H1 (cell line): ENCODE data around the gene SRPX.

Source experiments
- HDAC2 ChIP-seq, 2 experiments: fragments of 300-600 bp in 1 of 2; sonication (generic) in 1 of 2; IDR thresholded peaks; 2 replicates each; pipeline ENCODE4 v1.6.1; 2011 to 2012; ENCODE audit warnings: low read depth in 2 of 2, low read length in 2 of 2, mild to moderate bottlenecking in 2 of 2, moderate library complexity in 2 of 2, borderline replicate concordance in 1 of 2, inconsistent platforms in 1 of 2
- POLR2A ChIP-seq, 2 experiments: IDR thresholded peaks; 1 replicate in 1 of 2; 2 replicates in 1 of 2; pipeline ENCODE4 v1.6.1; 2011; ENCODE audit warnings: low read depth in 2 of 2, low read length in 2 of 2, mild to moderate bottlenecking in 2 of 2; ENCODE audit errors: control extremely low read depth in 1 of 2
- TAF7 ChIP-seq: optimal IDR thresholded peaks from 2 replicates; pipeline ENCODE3; 2011; ENCODE audit warnings: low read depth, mild to moderate bottlenecking, inconsistent platforms, low read length, moderate library complexity, borderline replicate concordance
- TF ChIP-seq, protein P1 (sequence below), 3 experiments: IDR thresholded peaks; 1 replicate in 2 of 3; 2 replicates in 1 of 3; pipeline versions ENCODE4 v1.5.1 to v1.6.1; 2011; ENCODE audit warnings: low read length in 3 of 3, mild to moderate bottlenecking in 3 of 3, inconsistent platforms in 2 of 3, low read depth in 1 of 3, moderate library complexity in 1 of 3; ENCODE audit not compliant: insufficient read depth in 1 of 3; ENCODE audit errors: control extremely low read depth in 1 of 3

DNA sequence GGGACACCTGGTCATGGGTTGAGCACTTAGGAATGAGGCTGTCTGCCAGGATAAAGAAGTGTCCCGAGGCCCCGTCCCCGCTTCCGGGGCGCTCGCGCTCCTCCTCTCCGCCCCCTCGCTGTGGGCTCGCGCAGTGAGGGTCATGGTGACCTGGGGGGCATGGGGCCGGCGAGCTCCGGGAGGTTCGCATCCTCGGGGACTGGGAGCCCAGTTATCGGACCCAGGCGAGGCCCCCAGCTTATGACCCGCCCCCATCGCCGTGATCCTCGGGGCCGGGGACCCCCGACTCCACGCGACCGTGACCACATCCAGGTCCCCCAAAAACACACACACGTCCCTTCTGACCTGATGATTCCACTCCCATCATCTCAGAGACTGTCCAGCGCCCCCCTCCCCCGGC is 35.3 kb upstream of the SRPX start:
- TF ChIP-seq TAF7 (no peak), POLR2A (IDR thresholded peaks at IDR 0.05; ENCODE audit: control extremely low read depth in 1 of 2, low read depth in 2 of 2, low read length in 2 of 2) (no peak), HDAC2 (IDR thresholded peaks at IDR 0.05; ENCODE audit: borderline replicate concordance in 1 of 2, low read depth in 2 of 2, low read length in 2 of 2) (no peak)
- TF ChIP-seq, protein P1, sequence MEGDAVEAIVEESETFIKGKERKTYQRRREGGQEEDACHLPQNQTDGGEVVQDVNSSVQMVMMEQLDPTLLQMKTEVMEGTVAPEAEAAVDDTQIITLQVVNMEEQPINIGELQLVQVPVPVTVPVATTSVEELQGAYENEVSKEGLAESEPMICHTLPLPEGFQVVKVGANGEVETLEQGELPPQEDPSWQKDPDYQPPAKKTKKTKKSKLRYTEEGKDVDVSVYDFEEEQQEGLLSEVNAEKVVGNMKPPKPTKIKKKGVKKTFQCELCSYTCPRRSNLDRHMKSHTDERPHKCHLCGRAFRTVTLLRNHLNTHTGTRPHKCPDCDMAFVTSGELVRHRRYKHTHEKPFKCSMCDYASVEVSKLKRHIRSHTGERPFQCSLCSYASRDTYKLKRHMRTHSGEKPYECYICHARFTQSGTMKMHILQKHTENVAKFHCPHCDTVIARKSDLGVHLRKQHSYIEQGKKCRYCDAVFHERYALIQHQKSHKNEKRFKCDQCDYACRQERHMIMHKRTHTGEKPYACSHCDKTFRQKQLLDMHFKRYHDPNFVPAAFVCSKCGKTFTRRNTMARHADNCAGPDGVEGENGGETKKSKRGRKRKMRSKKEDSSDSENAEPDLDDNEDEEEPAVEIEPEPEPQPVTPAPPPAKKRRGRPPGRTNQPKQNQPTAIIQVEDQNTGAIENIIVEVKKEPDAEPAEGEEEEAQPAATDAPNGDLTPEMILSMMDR (IDR thresholded peaks at IDR 0.05; ENCODE audit: control extremely low read depth in 1 of 3, insufficient read depth in 1 of 3, low read depth in 1 of 3, low read length in 3 of 3) = no peak
